GM08714 (cell line): ENCODE results near the gene CPA2.

Experiments
- H3K4me3 ChIP-seq: fragments of 200-500 bp; sonication (Bioruptor generic); 2 replicates; pipeline ENCODE4 v1.5.1; 2014; ENCODE audit warnings: mild to moderate bottlenecking, low read length, inconsistent platforms
- ZNF274 ChIP-seq: IDR thresholded peaks from 2 replicates; pipeline ENCODE4 v1.6.1; 2012; ENCODE audit warnings: mild to moderate bottlenecking, low read depth, low read length

Gene CPA2

GRCh38 chr7:130337410-130337971, 70.8 kb downstream of the CPA2 start:
- no peak for TF ChIP-seq ZNF274

GRCh38 chr7:130338233-130338632, 71.6 kb downstream of the CPA2 start:
- TF ChIP-seq ZNF274, result no peak
- no peak overlapping the region for H3K4me3 ChIP-seq

More at GRCh38 chr7:130337410-130337971, 70.8 kb downstream of the CPA2 start:
- no peak overlapping the region for H3K4me3 ChIP-seq
